HFFc6 (cell line): ENCODE results near the gene TRMT2A. TPM values are rescaled to one million over a fixed set of nuclear protein-coding genes. Genes with fewer than 3 reads are reported as not detected.

ENCODE experiments used
- DNase-seq: peaks from one replicate; pipeline ENCODE4 v3.0.0-alpha.2; 2018
- H3K27ac Mint-ChIP-seq: 2 replicates; pipeline ENCODE4 v1.8.0; 2020; ENCODE audit warnings: mild to moderate bottlenecking, mixed read lengths
- H3K27me3 Mint-ChIP-seq: 2 replicates; pipeline ENCODE4 v1.8.0; 2021; ENCODE audit warnings: mild to moderate bottlenecking, moderate library complexity, mixed read lengths; ENCODE audit not compliant: insufficient read depth
- H3K36me3 Mint-ChIP-seq: 2 replicates; pipeline ENCODE4 v1.8.0; 2021; ENCODE audit warnings: low read depth, mixed read lengths
- H3K4me1 Mint-ChIP-seq: 2 replicates; pipeline ENCODE4 v1.8.0; 2020; ENCODE audit warnings: low read depth, mixed read lengths
- H3K4me3 Mint-ChIP-seq: 2 replicates; pipeline ENCODE4 v1.8.0; 2020; ENCODE audit warnings: mild to moderate bottlenecking, moderate library complexity, mixed read lengths
- H3K9me3 Mint-ChIP-seq: 2 replicates; pipeline ENCODE4 v1.8.0; 2020; ENCODE audit warnings: mild to moderate bottlenecking, mixed read lengths
- microRNA-seq: library from miRNA; unstranded; fragments of <30 nt; microRNA quantifications from one replicate; pipeline ENCODE4, GENCODE V29; 2019
- total RNA-seq, 6 experiments: library from RNA; stranded (reverse); fragmentation: NEBNext Ultra II Directional; extraction: Animal tissue kit (Norgen Biotek cat#: 25700); gene quantifications; 2 replicates in 1 of 6; 3 replicates in 5 of 6; pipeline ENCODE4 v1.2.3, GENCODE V29; 2021
- TF ChIP-seq, protein P1 (sequence below): fragments of 200-600 bp; sonication (generic); IDR thresholded peaks from 2 replicates; pipeline ENCODE4 v1.5.0; 2021; ENCODE audit warnings: antibody characterized with exemption, mild to moderate bottlenecking

Gene TRMT2A
- total RNA-seq, 6 experiments from 2014 or later, result 31.1 to 44.9 (median 38.5) TPM

DNA sequence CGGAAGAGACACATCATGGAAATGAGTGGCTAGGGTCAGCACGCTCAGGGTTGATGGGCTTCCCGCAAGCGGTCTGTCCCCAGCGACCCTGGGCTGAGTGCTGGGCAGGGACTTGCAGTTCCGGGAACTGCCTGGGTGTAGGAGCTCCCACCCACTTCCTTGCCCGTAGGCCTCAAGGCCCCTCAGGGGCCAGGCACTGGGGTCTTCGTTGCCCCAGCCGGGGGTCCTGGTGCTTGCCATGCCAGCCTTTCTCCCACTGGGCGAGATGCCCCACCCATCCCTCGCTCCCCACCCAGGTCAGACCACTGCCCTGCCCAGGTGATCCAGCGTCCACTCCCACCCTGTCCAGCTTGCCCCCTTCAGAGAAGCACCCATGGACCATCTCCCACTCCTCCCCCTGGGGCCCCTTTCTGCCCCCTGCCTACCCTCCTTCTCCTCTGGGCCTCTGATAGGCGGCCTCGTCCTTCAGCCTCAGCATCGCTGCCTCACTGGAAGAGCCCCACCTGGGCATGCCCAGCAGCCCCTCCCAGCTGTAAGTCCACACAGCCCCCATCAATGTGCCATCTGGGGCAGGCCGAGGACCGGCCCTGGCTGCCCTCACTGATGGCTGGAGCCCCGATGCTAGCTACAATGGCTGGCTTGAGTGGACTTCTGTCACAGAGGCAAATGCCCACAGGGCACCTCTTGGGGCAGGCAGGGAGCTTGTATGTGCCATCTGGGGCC, 54.8 kb downstream of the TRMT2A start:
- Mint-ChIP-seq H3K27me3 (peaks cover 2% of the 10 kb centered on the region), H3K36me3 (peaks cover 9% of the 10 kb centered on the region), H3K4me3 (no peak overlapping the region; the same call in 1 of the 2 replicates), H3K4me1 (peaks cover 15% of the 10 kb centered on the region), H3K9me3 (no peaks in the 10 kb centered on the region), H3K27ac (peak overlapping the region; percentile 81)
- TF ChIP-seq, protein P1, sequence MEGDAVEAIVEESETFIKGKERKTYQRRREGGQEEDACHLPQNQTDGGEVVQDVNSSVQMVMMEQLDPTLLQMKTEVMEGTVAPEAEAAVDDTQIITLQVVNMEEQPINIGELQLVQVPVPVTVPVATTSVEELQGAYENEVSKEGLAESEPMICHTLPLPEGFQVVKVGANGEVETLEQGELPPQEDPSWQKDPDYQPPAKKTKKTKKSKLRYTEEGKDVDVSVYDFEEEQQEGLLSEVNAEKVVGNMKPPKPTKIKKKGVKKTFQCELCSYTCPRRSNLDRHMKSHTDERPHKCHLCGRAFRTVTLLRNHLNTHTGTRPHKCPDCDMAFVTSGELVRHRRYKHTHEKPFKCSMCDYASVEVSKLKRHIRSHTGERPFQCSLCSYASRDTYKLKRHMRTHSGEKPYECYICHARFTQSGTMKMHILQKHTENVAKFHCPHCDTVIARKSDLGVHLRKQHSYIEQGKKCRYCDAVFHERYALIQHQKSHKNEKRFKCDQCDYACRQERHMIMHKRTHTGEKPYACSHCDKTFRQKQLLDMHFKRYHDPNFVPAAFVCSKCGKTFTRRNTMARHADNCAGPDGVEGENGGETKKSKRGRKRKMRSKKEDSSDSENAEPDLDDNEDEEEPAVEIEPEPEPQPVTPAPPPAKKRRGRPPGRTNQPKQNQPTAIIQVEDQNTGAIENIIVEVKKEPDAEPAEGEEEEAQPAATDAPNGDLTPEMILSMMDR, result no peak
- DNase-seq, result no peak

Small RNA genes lying within 50 kb of the gene (microRNA-seq; reads per million reads assigned to microRNA genes)
- not detected for gene MIR6816

Other genes with a start within 250 kb of the TRMT2A start
- gene COMT, start 175.5 kb downstream of the TRMT2A start, total RNA-seq, result 100 to 1,000 TPM; 215 to 306 (median 234) TPM
- gene TXNRD2, start 175.4 kb downstream of the TRMT2A start, total RNA-seq, result 10 to 100 TPM; 24.8 to 30.6 (median 28.3) TPM
- gene ARVCF, start 100.4 kb downstream of the TRMT2A start, total RNA-seq, result 1 to 10 TPM; 1.5 to 3.3 (median 2.0) TPM
- gene TANGO2, start 96.1 kb downstream of the TRMT2A start, total RNA-seq, result 10 to 100 TPM; 28.5 to 38.0 (median 34.9) TPM
- 10 to 100 TPM; 19.8 to 24.5 (median 22.0) TPM for gene DGCR8, start 37.0 kb downstream of the TRMT2A start, total RNA-seq
- 100 to 1,000 TPM; 177 to 231 (median 226) TPM for gene RANBP1, start 1.1 kb downstream of the TRMT2A start, total RNA-seq
- gene ZDHHC8, start 14.6 kb upstream of the TRMT2A start, total RNA-seq, result 100 to 1,000 TPM in 3 of 6 experiments, 10 to 100 TPM in 3; 91.8 to 119 (median 99.1) TPM
- gene CCDC188, start 33.8 kb upstream of the TRMT2A start, total RNA-seq, result 1 to 10 TPM in 4 of 6 experiments, under 1 TPM in 1, not detected in 1; 0.54 to 3.9 (median 2.8) TPM
- under 1 TPM; 0.14 to 0.85 (median 0.35) TPM for gene RTN4R, start 151.1 kb upstream of the TRMT2A start, total RNA-seq
- gene DGCR6L, start 202.8 kb upstream of the TRMT2A start, total RNA-seq, result 10 to 100 TPM; 46.3 to 52.4 (median 48.4) TPM